K562 (cell line): Measurements from ENCODE around the gene PHLDB3. TPM values are rescaled to one million over a fixed set of nuclear protein-coding genes. Genes with fewer than 3 reads are reported as not detected.
A peak's percentile ranks its signal among the peaks of the same experiment; 100 is the strongest.

Experiments
- BCLAF1 ChIP-seq, 2 experiments: fragments of 450-650 bp in 1 of 2; IDR thresholded peaks; 2 replicates each; pipeline ENCODE4 v1.6.1; 2011 to 2017; ENCODE audit warnings: low read depth in 2 of 2, antibody characterized with exemption in 1 of 2, borderline replicate concordance in 1 of 2, low read length in 1 of 2, mild to moderate bottlenecking in 1 of 2, mixed read lengths in 1 of 2; ENCODE audit not compliant: control insufficient read depth in 1 of 2
- BRD4 ChIP-seq: fragments of 200-600 bp; sonication (generic); IDR thresholded peaks from 2 replicates; pipeline ENCODE4 v1.6.1; 2017; ENCODE audit warnings: inconsistent platforms
- CBFA2T3 ChIP-seq: fragments of 450-650 bp; IDR thresholded peaks from 2 replicates; pipeline ENCODE4 v1.6.1; 2017
- CCAR2 ChIP-seq: fragments of 200-400 bp; formaldehyde crosslinking; IDR thresholded peaks from 2 replicates; pipeline ENCODE4 v1.6.1; 2017; ENCODE audit warnings: mild to moderate bottlenecking, low read depth, low read length
- DPF2 ChIP-seq: fragments of 450-650 bp; IDR thresholded peaks from 2 replicates; pipeline ENCODE4 v1.6.1; 2016
- E2F1 ChIP-seq: sonication (generic); formaldehyde crosslinking; IDR thresholded peaks from 2 replicates; pipeline ENCODE4 v1.8.1; 2023; ENCODE audit warnings: mild to moderate bottlenecking, missing genetic modification reagents, moderate library complexity
- KLF13 ChIP-seq: fragments of 450-650 bp; IDR thresholded peaks from 2 replicates; pipeline ENCODE4 v1.6.1; 2016; ENCODE audit warnings: missing genetic modification characterization, low read depth, mild to moderate bottlenecking, missing compliant biosample characterization, moderate library complexity, borderline replicate concordance
- NR2C1 ChIP-seq, 2 experiments: fragments of 450-650 bp; IDR thresholded peaks; 2 replicates each; pipeline ENCODE4 v1.6.1; 2017; ENCODE audit warnings: mild to moderate bottlenecking in 2 of 2, antibody characterized with exemption in 1 of 2, inconsistent platforms in 1 of 2, missing compliant biosample characterization in 1 of 2, missing genetic modification characterization in 1 of 2
- POLR2B ChIP-seq: fragments of 450-650 bp; IDR thresholded peaks from 2 replicates; pipeline ENCODE4 v1.6.1; 2018; ENCODE audit warnings: low read depth; ENCODE audit not compliant: partially characterized antibody
- RNF2 ChIP-seq: sonication (generic); IDR thresholded peaks from 2 replicates; pipeline ENCODE4 v1.6.1; 2016
- SAP30 ChIP-seq: fragments of 200-600 bp; sonication (generic); IDR thresholded peaks from 2 replicates; pipeline ENCODE4 v1.6.1; 2012; ENCODE audit warnings: borderline replicate concordance, low read depth, mild to moderate bottlenecking, moderate library complexity, low read length, control low read depth, inconsistent platforms; ENCODE audit not compliant: insufficient read depth, poor library complexity, severe bottlenecking
- SIN3A ChIP-seq, 2 experiments: fragments of 150-350 bp in 1 of 2; IDR thresholded peaks; 2 replicates each; pipeline ENCODE4 v1.6.1; 2011 to 2016; ENCODE audit warnings: borderline replicate concordance in 2 of 2, low read depth in 2 of 2, low read length in 2 of 2, mild to moderate bottlenecking in 2 of 2, moderate library complexity in 2 of 2; ENCODE audit not compliant: control insufficient read depth in 1 of 2
- SLC30A9 ChIP-seq: fragments of 250-450 bp; sonication (Bioruptor Pico); IDR thresholded peaks from 2 replicates; pipeline ENCODE4 v1.8.0; 2022; ENCODE audit warnings: mild to moderate bottlenecking, moderate library complexity
- TCF7 ChIP-seq: sonication (generic); IDR thresholded peaks from 2 replicates; pipeline ENCODE4 v1.6.1; 2016; ENCODE audit warnings: antibody characterized with exemption, borderline replicate concordance
- THAP12 ChIP-seq: fragments of 250-450 bp; sonication (Bioruptor Pico); IDR thresholded peaks from 2 replicates; pipeline ENCODE4 v1.9.0; 2021; ENCODE audit warnings: mild to moderate bottlenecking, inconsistent platforms
- XRCC4 ChIP-seq: IDR thresholded peaks from one replicate; pipeline ENCODE4 v1.6.1; 2011; ENCODE audit not compliant: insufficient read depth, insufficient read length; ENCODE audit errors: extremely low read depth
- ZNF212 ChIP-seq: fragments of 450-650 bp; formaldehyde crosslinking; IDR thresholded peaks from 2 replicates; pipeline ENCODE4 v1.4.0; 2020; ENCODE audit warnings: mild to moderate bottlenecking
- ZNF24 ChIP-seq: fragments of 450-650 bp; IDR thresholded peaks from 2 replicates; pipeline ENCODE4 v1.6.1; 2016
- ZNF316 ChIP-seq: fragments of 450-650 bp; IDR thresholded peaks from 2 replicates; pipeline ENCODE4 v1.6.1; 2016
- ZNF79 ChIP-seq: fragments of 250-450 bp; sonication (Bioruptor Pico); IDR thresholded peaks from 2 replicates; pipeline ENCODE4 v1.4.0; 2020; ENCODE audit warnings: low read depth, mild to moderate bottlenecking, moderate library complexity
- polyA plus RNA-seq, 8 experiments: library from polyadenylated mRNA; depleted of rRNA in 4 of 8; stranded (reverse) in 5 of 8; unstranded in 3 of 8; fragments of >200 nt; fragmentation: Nextera tagmentation in 2 of 8; fragmentation: Illumina TruSeq in 1 of 8; extraction: Ambion mirVana in 2 of 8; extraction: Trizol in 1 of 8; gene quantifications; 2 replicates each; pipeline versions ENCODE4 v1.2.1 to v1.2.3, GENCODE V29; 2011 to 2014; ENCODE audit warnings: inconsistent platforms in 1 of 8, missing spikeins in 1 of 8
- total RNA-seq, 7 experiments: library from RNA; depleted of rRNA in 6 of 7; stranded (reverse); fragments of >200 nt in 6 of 7; fragmentation: Illumina TruSeq in 2 of 7; extraction: Trizol in 2 of 7; gene quantifications; 2 replicates each; pipeline versions ENCODE4 v1.2.1 to v1.2.3, GENCODE V29; 2011 to 2021; ENCODE audit warnings: low replicate concordance in 1 of 7

The PHLDB3 gene
- total and polyA plus RNA-seq, 9 of the 15 experiments (the other 6 are each of a cell fraction or from before 2014, with no cell fraction given), result 0.04 to 23.5 (median 3.9) TPM

- no peak for TF ChIP-seq XRCC4
- TF ChIP-seq SLC30A9 (CRISPR knock-in tag), result no peak
- TF ChIP-seq CBFA2T3, result no peak
- 0 out of 2 replicates have a peak, but pooled peaks have one; percentile 33 for TF ChIP-seq KLF13
- peak; percentile 31; the same call in 1 of the 2 replicates for TF ChIP-seq DPF2
- no peak for TF ChIP-seq BCLAF1 (IDR thresholded peaks at IDR 0.05; ENCODE audit: borderline replicate concordance in 1 of 2, control insufficient read depth in 1 of 2, low read depth in 2 of 2, low read length in 1 of 2)
- TF ChIP-seq ZNF79 (CRISPR knock-in tag), result no peak
- TF ChIP-seq ZNF316, result peak; percentile 78
- TF ChIP-seq CCAR2, result no peak
- TF ChIP-seq TCF7, result 0 out of 2 replicates have a peak, but pooled peaks have one; percentile 27
- TF ChIP-seq E2F1 (CRISPR knock-in tag), result no peak; the same call in 1 of the 2 replicates
- no peak for TF ChIP-seq NR2C1 (IDR thresholded peaks at IDR 0.05)
- TF ChIP-seq NR2C1 (tag; IDR thresholded peaks at IDR 0.05), result no peak
- TF ChIP-seq POLR2B, result peak; percentile 46
- no peak for TF ChIP-seq SAP30
- peak; percentile 48; the same call in 1 of the 2 replicates for TF ChIP-seq RNF2
- no peak for TF ChIP-seq SIN3A (IDR thresholded peaks at IDR 0.05; ENCODE audit: borderline replicate concordance in 2 of 2, control insufficient read depth in 1 of 2, low read depth in 2 of 2, low read length in 2 of 2)
- TF ChIP-seq ZNF24, result 0 out of 2 replicates have a peak, but pooled peaks have one; percentile 40
- TF ChIP-seq BRD4, result no peak
- TF ChIP-seq THAP12, result 0 out of 2 replicates have a peak, but pooled peaks have one; percentile 32
- TF ChIP-seq ZNF212 (CRISPR knock-in tag), result no peak
These were observed 28.5 kb upstream of the PHLDB3 start, which contains the start of gene ZNF575 (continued) for GRCh38 chr19:43532962-43533545.
